Measurements from ENCODE around the gene HESX1. TPM values are rescaled to one million over a fixed set of nuclear protein-coding genes. Genes with fewer than 3 reads are reported as not detected.

HESX1 gene
- total RNA-seq, 2 experiments from 2014 or later: 0.50 TPM; not detected in 1

DNA sequence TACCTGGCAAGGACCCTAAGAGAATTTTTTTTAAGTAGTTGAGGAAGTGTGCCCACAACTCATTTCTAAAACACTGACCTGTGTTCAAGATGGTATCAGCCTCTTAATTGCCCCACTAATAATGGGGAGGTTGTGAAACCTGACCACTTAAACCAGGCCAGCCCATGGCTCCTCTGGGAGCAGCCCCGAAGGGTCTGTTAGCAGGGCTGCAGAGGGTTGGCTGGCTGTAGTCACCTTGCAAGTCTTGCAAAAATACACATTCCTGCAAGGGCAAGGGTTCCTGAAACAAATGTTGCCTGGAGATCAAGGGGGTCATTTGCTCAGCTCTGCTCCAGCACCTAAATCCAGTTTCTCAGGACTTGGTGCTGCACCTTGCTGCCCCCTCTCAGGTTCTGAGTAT lies 37.9 kb downstream of the HESX1 start:
- DNase-seq (no peak), ATAC-seq (ENCODE audit: low read depth) (no peak)
- H3K9me3 Mint-ChIP-seq: no peaks in the 10 kb centered on the region
- no peak overlapping the region for H3K4me3 Mint-ChIP-seq
- peaks cover 17% of the 10 kb centered on the region for H3K4me1 Mint-ChIP-seq
- POLR2A ChIA-PET: no interaction called here
- H3K36me3 Mint-ChIP-seq: no peaks in the 10 kb centered on the region
- H3K27ac Mint-ChIP-seq: no peak overlapping the region
- peaks cover 69% of the 10 kb centered on the region for H3K27me3 Mint-ChIP-seq

DNA sequence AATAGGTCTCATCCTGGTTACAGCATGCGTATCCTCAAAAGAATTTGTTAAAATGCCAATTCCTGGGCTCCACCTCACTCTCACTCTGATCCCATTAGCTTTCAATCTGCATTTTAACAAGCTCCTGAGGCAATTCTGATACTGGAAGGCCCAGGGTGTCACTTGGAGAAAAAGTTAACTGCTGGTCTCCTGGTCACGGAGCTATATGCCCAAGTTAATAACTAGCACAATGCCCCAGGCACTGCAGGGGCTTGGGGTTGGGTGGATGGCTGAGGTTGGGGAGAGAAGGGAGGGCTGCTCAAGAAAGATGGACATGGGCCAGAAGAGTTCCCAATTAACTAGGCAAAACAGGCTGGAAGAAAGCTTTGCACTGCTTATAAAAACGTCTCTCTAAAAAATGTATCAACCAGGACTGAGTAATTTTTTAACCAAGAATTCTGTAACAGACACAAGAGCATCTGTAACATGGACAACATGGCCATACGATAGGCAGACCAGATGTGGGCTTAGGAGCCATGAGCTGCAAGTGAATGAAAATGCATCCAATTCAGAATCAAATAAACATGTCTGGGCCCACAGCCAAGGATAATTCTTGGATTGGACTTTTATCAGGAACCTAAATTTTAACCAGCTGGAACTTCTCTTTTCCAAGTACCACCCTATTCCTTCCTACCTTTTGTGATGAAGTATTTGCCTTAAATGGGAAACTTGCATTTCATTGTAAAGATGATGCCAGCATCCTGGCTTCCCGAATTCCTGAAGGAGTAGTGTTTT lies 38.8 kb downstream of the HESX1 start:
- DNase-seq (no peak), ATAC-seq (ENCODE audit: low read depth) (no peak)
- Mint-ChIP-seq H3K9me3 (no peaks in the 10 kb centered on the region), H3K4me1 (peaks cover 17% of the 10 kb centered on the region), H3K27ac (no peak overlapping the region), H3K27me3 (peaks cover 64% of the 10 kb centered on the region), H3K36me3 (no peaks in the 10 kb centered on the region), H3K4me3 (no peak overlapping the region)
- POLR2A ChIA-PET: no interaction called here

DNA sequence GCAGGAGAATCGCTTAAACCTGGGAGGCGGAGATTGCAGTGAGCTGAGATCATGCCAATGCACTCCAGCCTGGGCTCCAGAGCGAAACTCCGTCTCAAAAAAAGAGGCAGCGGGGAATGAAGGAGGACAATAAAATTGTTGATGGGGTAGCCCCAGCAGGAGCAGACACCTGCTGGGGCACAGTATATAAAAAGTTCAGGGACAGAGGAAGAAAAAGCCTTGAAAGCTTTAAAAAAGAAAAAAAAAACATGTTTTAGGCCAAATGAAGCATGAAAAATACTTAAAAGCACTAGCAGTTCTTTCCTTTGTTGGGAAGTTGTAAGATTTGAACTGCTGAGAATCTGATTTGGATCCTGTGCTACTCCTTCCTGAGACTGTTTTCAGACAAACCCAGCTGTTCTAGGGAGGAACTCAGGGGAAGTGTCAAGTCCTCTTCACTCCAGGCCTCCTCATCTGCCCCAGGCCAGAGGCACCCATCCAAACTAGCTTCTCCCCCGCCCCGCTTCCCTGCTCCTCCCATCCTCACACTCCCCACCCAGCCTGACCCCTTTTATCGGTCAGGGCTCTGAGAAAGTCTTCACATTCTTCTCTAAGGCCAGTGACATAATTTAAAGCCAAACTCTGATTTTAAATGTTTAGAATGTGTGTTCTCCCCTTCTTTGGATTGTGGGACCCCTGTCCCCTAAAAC lies 39.6 kb downstream of the HESX1 start:
- Mint-ChIP-seq H3K36me3 (no peaks in the 10 kb centered on the region), H3K27ac (no peak overlapping the region), H3K9me3 (no peaks in the 10 kb centered on the region), H3K27me3 (peaks cover 63% of the 10 kb centered on the region), H3K4me1 (peaks cover 14% of the 10 kb centered on the region), H3K4me3 (no peak overlapping the region)
- DNase-seq (no peak), ATAC-seq (ENCODE audit: low read depth) (no peak)
- POLR2A ChIA-PET: no interaction called here

DNA sequence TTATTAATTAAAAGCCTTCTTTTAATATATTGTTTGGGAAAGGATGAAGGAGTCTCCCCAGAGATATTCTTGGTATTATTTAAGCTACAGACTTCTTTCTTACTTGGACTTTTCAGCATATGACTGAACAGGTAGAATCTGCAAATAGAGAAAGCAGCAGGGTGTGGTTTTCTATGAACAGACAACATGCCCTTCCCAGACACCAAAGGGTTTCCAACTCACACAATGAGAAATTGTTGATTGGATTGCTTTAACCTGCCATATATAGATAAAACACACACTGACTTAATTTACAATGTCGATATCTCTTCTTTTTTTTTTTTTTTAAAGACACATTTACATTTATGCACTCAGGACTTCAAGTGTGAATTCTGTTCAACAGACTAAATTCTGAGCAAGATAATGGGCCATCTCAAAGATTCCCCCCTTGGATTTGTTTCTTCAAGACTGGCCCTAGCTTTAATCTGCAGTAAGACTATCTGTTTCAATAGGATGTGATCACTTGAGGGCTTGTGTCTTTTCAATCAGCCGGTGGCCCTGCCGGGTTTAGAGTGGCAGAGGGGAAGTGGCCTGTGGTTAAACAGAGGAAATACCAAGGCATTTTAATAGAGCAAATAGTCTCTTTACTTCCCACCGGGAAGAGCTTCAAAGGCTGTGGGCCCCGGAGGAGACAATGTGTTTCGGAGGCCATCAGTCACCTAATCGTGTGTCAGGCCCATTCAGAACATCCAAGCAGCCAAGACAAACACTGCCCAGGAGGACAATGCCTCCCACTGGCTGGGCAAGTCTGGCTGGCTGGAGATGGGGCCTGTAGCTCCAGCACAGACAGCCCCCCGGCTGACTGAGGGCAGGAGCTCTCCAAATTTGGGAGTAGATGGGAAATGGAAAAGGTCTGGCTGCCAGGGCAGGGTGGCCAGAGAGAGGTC lies 40.7 kb downstream of the HESX1 start:
- Mint-ChIP-seq H3K27ac (no peak overlapping the region), H3K4me3 (peak overlapping the region; percentile 3), H3K27me3 (peaks cover 67% of the 10 kb centered on the region), H3K4me1 (peaks cover 10% of the 10 kb centered on the region), H3K9me3 (no peaks in the 10 kb centered on the region), H3K36me3 (no peaks in the 10 kb centered on the region)
- ATAC-seq (ENCODE audit: low read depth): peak; percentile 74
- DNase-seq: no peak
- POLR2A ChIA-PET: interaction anchor here (0.8 kb wide), 1 partner anchor 69 kb away, joined by 4 read pairs; no protein-coding TSS in a partner anchor

DNA sequence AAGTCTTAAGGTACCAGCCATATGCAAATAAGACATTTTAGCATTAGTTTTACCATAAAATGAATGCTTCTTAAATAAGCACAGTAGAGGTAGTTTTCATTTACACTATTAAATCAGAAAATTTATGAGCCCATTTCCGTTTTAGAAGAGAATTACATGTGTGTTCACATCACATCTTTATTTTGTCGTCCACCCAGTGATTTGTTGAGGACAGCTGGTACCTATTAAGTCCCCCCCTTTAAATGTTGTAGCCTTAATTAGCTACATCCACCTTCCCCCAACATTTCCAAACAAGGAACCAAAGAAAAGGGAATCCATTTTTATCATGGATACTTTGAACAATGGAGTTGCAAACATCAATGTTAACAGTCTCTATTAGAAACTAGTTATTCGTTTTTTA lies 41.5 kb downstream of the HESX1 start:
- H3K27me3 Mint-ChIP-seq: peaks cover 62% of the 10 kb centered on the region
- no peaks in the 10 kb centered on the region for H3K36me3 Mint-ChIP-seq
- H3K9me3 Mint-ChIP-seq: no peaks in the 10 kb centered on the region
- H3K4me3 Mint-ChIP-seq: no peak overlapping the region
- ATAC-seq (ENCODE audit: low read depth): no peak
- POLR2A ChIA-PET: interaction anchor here (0.8 kb wide), 1 partner anchor 70 kb away, joined by 4 read pairs; no protein-coding TSS in a partner anchor
- peaks cover 9% of the 10 kb centered on the region for H3K4me1 Mint-ChIP-seq
- no peak for DNase-seq
- H3K27ac Mint-ChIP-seq: no peak overlapping the region

DNA sequence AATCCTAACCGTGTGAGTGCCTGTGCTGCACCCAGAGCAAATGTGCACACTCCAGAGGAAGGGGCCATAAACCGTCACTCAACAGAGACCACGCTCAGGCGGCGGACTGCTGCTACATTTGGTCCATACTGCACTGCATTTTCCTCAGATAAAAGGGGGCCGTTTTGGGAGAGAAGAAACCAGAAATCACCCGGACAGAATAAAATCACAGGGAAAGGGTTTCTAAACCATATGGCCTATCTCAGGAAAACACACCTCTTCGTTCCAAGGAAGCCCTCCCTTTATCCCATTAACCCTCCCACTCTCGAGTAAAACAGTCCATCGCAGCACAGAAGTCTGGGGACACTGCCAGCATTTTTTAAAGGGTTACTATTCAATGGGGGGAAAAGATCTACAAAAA lies 42.2 kb downstream of the HESX1 start:
- Mint-ChIP-seq H3K36me3 (no peaks in the 10 kb centered on the region), H3K27me3 (peaks cover 56% of the 10 kb centered on the region), H3K4me1 (peaks cover 9% of the 10 kb centered on the region), H3K27ac (no peak overlapping the region), H3K9me3 (no peaks in the 10 kb centered on the region), H3K4me3 (no peak overlapping the region)
- ATAC-seq (ENCODE audit: low read depth): no peak
- no peak for DNase-seq
- POLR2A ChIA-PET: no interaction called here

DNA sequence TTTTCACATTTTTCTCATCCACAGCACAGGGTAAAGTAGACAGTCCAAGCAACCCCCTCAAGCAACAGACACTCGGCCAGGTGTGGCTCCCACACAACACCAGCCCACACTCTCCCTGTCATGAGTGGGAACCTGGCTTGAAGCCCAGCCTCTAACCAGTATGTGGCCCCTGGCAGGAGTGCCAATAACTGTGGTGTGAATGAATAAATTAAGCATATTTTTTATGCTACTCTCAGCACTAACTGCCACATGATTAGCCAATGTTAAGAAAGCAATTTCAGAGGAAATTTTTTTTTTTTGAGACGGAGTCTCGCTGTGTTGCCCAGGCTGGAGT lies 44.5 kb downstream of the HESX1 start:
- Mint-ChIP-seq H3K4me1 (peaks cover 9% of the 10 kb centered on the region), H3K27me3 (peaks cover 46% of the 10 kb centered on the region), H3K4me3 (no peak overlapping the region), H3K9me3 (no peaks in the 10 kb centered on the region), H3K27ac (no peak overlapping the region), H3K36me3 (no peaks in the 10 kb centered on the region)
- ATAC-seq (ENCODE audit: low read depth): no peak
- POLR2A ChIA-PET: no interaction called here
- no peak for DNase-seq

DNA sequence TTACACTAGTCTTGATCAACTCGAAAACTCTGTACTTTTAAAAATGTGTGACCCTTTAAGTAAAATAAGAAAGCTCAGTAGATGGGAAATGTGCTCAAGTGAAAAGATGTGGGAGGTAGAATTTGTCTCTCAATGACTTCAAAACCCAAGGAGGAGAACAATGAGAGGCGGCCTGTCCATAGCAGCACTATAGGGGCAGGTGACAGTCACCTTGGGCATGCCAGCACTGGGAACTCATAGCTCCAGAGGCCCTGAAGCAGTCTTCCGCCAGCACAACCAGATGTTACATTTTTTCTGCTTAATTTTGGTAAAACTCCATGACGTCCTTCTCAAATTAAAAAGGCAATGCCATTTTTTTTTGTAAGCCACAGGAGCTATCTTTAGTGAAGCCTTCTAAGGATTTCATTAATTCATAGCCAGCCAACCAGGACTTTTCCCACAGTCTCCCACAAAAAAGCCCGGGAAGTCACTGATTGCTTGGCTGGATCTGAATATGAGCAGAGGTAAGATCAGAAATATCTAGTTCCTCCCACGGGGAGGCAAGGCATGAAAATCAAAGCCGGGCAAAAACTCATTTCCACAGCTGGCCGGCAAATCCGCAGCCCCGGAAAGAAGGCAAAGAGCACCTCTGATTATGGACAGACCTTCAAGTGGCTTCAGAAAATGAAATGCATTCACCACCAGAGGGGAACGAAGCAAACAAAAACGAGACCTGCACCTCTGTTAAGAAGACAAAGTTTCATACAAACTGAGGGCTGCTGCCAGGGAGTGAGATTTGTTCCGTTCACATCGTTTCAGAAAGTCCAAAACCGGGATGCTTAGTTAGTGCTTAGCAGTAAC lies 45.1 kb downstream of the HESX1 start:
- DNase-seq: no peak
- no peaks in the 10 kb centered on the region for H3K9me3 Mint-ChIP-seq
- no peaks in the 10 kb centered on the region for H3K36me3 Mint-ChIP-seq
- no peak overlapping the region for H3K4me3 Mint-ChIP-seq
- no peak overlapping the region for H3K27ac Mint-ChIP-seq
- peaks cover 9% of the 10 kb centered on the region for H3K4me1 Mint-ChIP-seq
- POLR2A ChIA-PET: no interaction called here
- ATAC-seq (ENCODE audit: low read depth): no peak
- peaks cover 42% of the 10 kb centered on the region for H3K27me3 Mint-ChIP-seq

DNA sequence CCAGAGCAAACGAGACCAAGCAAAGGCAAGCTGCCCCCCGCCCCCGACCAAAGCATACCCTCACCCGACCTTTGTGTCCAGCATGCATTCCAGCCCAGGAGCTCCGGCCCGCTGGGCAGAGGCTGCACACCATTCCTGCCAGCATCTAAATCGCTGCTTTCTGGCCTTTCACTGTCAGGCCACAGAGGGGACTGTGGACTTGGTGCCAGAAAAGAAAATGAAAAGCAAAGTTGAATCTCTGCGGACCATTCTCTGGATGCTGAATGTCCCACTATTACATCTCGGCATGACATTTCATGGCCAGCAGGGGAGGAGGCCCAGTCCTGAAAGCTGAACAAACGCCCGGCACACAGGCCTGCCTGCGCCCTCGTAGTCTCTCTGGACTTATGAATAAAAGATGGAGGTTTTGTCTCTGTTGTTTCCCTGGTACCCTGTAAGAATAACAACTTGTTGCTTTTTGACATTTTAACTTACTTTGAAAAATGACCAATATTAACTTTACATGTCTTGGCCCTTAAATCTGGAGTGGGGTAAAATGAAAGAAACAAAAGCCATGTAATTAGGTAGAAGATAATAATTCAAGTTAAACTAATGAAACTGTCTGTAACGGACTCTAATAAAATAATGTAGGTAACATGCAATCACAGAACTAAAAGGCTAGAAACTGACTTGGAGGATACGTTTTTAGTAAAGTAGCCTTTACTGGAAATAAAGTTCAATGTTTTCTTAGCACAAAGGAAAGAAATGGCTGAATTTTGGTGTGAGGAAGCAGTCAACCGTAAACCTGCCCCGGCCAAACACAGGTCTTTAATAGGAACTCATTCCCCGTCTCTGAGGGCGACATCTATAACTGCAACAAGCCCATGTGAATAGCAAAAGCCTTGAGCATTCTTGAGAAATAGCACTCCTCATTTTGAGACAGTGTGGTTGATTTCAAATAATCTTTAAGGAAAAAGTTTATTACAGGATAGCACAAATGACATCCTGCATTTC lies 47.3 kb downstream of the HESX1 start:
- Mint-ChIP-seq H3K4me1 (no peaks in the 10 kb centered on the region), H3K36me3 (no peaks in the 10 kb centered on the region), H3K27ac (no peak overlapping the region), H3K4me3 (no peak overlapping the region), H3K27me3 (peaks cover 38% of the 10 kb centered on the region), H3K9me3 (no peaks in the 10 kb centered on the region)
- DNase-seq (no peak), ATAC-seq (ENCODE audit: low read depth) (no peak)
- POLR2A ChIA-PET: no interaction called here

DNA sequence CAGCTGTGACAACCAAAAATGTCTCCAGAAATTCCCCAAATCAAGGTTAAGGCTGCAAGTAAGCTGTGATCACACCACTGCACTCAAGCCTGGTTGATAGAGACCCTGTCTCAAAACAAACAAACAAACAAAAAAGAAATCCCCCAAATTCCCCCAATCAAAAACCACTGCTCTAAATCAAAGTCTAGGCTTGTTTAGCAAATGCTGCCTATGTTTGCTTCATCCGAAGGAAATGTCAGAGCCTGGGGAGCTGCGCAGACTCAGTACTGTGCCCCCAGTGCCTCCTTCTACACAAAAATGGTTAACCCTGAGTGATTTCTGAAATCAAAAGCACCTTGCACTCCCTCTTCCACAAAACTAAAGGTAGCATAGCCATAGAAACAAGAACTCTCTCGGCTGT lies 48.0 kb downstream of the HESX1 start:
- DNase-seq (no peak), ATAC-seq (ENCODE audit: low read depth) (no peak)
- Mint-ChIP-seq H3K27ac (no peak overlapping the region), H3K9me3 (no peaks in the 10 kb centered on the region), H3K4me1 (no peaks in the 10 kb centered on the region), H3K36me3 (no peaks in the 10 kb centered on the region), H3K4me3 (no peak overlapping the region), H3K27me3 (peaks cover 33% of the 10 kb centered on the region)
- POLR2A ChIA-PET: no interaction called here

DNA sequence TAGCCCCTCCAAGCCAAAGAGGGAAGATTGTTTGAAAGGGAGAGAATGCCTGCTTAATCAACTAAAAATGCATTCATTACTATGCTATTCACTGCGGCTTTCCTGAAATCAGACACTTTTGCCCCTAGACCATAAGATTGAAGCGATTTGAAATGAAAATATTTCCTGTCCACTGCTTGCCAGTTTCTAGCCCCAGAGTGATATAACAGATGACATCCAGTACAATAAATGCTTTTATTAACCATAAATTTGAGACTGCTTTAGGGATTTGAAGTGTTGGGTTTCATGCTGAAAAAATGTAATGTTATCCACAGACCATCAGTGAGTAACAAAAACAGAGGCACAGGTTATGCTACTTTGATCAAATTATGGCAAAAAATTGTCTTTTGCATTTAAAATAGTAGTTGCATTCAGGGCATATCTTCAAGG lies 48.7 kb downstream of the HESX1 start:
- Mint-ChIP-seq H3K4me1 (no peaks in the 10 kb centered on the region), H3K9me3 (no peaks in the 10 kb centered on the region), H3K36me3 (no peaks in the 10 kb centered on the region), H3K27me3 (peaks cover 30% of the 10 kb centered on the region), H3K4me3 (no peak overlapping the region), H3K27ac (no peak overlapping the region)
- ATAC-seq (ENCODE audit: low read depth) (no peak), DNase-seq (no peak)
- POLR2A ChIA-PET: no interaction called here

DNA sequence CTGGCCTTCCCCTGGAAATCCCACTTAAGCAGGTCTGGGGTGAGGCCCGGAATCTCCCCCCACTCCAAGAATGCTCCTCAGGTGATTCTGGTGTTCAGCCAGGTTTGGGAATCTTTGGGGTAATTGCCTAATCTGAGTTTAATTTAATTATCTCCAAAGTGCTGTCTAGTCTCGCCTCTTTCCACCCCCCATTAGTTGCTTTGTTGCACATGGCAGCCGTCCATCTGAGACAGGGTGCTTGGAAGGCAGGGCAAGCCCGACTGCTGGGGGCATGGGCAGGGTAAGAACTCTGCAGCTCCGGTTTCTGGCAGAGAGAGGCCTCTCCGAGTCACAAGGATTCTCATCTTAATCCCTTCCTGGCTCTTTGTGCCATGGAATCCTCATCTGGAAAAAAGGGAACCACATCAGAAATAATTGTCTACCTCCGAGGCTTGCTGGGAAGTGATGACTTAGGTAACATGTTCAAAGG lies 49.6 kb downstream of the HESX1 start:
- POLR2A ChIA-PET: no interaction called here
- ATAC-seq (ENCODE audit: low read depth): no peak
- DNase-seq: no peak
- no peak overlapping the region for H3K27ac Mint-ChIP-seq
- no peak overlapping the region for H3K4me3 Mint-ChIP-seq
- no peaks in the 10 kb centered on the region for H3K36me3 Mint-ChIP-seq
- H3K27me3 Mint-ChIP-seq: peaks cover 24% of the 10 kb centered on the region
- H3K9me3 Mint-ChIP-seq: no peaks in the 10 kb centered on the region
- no peaks in the 10 kb centered on the region for H3K4me1 Mint-ChIP-seq

Data from activated naive CD8-positive, alpha-beta T cell treated with anti-CD3 and anti-CD28 coated beads, Interleukin-2, amount 10 ng/mL, durations not matched to agents 7 days and 5 days (primary cell).